Posterior cingulate gyrus (tissue), 11 donors: Measurements from ENCODE around the gene ZNF483.
"Not testable (repeated sequence)": the region's sequence is repeated elsewhere in the genome, so short reads cannot be mapped to it uniquely, and the experiment has no call there.

Source experiments
- DNase-seq, 10 donors: peaks; one replicate each; pipeline versions ENCODE4 v3.0.0 to v3.0.0-alpha.2; 2020 to 2021; ENCODE audit warnings: mixed read lengths in 3 of 10
- intact Hi-C: fragments of 100-400 bp; cut with DNase I; formaldehyde crosslinking; loops from one replicate; pipeline ENCODE4 v1.15.1; 2023

ZNF483 gene

DNA sequence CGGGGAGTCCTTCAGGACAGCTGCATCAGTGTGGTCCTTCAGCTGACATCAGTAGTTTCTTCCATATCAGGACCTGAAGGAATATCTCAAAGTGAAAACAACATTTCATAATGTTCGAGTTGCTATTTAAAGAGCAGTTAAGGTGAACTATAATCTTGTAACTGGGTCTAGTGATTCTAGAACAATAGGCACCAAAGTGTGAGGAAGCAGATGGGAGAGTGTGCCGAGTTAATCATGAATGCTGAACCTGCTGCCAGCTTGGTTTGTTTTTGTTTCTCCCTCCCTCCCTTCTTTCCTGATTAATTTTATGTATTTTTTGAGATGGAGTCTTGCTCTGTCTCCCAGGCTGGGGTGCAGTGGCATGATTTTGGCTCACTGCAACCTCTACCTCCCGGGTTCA, 78.1 kb downstream of the ZNF483 start:
- no peak for DNase-seq
- intact Hi-C loops = no loop called here

DNA sequence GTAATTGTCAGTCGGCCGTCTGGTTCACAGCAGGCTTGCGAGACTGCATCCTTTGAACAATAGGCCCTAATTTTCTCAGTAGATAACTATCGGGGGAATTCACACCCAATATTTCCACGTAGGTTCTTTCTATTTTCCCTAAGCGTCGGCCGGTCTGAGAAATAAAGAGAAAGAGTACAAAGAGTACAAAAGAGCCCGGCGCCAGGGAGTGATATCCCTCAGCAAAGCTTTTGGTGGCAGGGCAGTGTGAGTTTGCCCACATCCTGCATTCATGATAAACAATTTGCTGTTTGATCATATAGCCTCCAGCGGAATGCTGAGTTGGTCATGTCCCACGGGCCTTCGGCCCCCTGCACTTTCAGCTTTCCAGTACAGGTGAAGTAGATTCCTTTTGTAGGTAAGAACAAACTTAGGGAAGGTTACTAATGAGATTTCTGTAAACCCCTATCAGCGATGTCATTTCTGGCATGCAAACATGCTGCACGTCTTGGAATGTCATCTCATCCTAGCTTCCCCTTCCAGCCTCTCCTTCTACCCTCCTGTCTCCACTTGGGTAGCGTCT, 79.2 kb downstream of the ZNF483 start:
- DNase-seq = no peak
- intact Hi-C loops = no loop called here

DNA sequence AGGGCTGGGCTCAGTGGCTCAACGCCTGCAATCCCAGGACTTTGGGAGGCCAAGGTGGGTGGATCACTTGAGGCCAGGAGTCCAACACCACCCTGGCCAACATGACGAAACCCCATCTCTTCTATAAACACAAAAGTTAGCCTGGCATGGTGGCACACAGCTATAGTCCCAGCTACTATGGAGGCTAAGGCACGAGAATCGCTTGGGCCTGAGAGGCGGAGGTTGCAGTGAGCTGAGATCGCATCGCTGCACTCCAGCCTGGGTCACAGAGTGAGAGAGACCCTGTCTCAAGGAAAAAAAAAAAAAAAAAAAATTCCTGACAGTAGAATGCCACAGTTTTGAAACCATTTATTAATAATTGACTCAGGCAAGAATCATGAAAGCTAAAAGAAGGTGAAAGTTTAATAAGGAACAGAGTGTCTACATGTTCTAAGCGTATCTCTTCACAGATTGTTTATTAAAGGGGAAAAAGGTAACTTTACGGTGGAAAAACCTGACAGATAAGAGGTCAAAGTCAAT, 80.1 kb downstream of the ZNF483 start:
- intact Hi-C loops = no loop called here
- no peak for DNase-seq

DNA sequence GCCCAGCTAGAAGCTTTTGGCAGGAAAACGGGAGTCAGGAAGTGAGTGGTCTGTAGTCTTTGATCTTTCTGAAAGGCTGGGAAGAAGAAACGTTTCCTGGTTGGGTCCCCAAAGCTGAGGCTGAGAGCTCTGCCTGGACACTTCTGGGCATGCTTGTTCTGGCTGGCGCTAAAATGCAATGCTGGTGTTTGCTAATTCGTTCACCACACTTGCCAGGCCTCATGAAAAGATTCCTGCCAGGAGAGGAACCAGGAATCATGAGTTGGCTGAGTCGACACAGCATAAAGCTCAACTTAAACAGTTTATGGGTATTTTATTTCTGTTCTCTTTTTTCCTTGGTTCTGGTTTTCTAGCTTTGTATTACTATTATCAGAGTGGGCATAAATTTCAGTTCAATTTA, 85.2 kb downstream of the ZNF483 start:
- intact Hi-C loops = no loop called here
- no peak for DNase-seq

DNA sequence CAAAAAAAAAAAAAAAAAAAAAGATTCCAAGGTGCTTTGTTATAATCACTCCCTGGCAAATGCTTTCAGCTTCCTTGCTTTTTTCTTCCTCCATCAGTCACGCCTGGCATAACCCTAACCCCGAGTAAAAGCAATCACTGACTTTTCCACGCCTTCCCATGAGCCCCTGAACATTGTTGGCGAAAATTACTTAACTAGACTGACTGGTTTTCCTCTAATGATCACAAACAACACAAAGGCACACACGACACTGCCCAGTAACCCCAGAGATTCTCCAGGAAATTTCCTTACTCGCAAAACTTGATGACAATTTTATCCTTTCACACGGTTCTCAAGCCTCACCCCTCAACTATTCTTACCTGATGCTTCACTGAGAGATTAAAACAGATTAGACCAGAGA, 85.9 kb downstream of the ZNF483 start:
- intact Hi-C loops = no loop called here
- DNase-seq = no peak

DNA sequence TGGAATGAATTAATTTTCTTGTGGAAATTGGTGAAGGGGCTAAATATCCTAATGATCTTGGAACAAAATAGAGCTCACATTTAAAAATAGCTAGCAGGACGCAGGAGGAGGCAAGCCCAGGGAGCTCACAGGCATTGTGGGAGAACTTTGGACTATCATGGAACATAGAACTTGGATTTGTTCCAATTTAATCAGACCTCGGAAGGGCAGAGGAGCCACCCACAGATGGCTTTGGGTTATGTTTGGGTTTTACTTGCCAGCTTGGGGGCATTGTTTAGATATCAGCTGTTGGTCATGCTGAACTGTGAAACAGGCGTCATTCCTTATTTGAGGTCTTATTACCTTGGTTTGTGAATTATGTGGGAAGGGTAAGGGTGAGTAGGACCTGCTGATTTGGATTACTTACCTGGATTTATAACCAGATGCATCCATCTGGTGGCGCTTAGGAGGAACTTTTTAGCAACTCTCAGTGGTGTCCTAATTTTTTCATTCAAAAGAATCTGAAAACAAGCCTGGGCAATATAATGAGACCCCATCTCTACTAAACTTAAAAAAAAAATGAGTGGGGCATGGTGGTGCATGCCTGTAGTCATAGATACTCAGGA, 88.6 kb downstream of the ZNF483 start:
- DNase-seq = no peak
- intact Hi-C loops = no loop called here

DNA sequence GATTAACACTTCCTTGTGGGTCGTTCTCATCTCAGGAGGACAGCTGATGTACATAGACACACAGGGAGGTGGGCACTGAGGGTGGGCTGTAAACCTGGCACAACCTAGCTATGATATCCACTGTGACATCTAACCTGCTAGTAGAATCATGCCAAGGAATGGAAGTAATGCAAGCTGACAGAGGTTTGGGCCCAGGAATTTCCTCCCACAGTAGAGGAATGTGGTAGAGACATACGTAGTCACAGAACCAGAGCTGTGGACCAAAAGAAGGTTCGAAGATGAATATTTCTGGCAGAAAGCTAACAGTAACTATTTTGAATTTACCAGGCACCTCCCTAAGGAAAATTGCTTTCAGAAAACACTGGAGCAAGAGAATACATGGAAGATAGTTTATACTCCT, 90.9 kb downstream of the ZNF483 start:
- intact Hi-C loops = no loop called here
- no peak for DNase-seq

DNA sequence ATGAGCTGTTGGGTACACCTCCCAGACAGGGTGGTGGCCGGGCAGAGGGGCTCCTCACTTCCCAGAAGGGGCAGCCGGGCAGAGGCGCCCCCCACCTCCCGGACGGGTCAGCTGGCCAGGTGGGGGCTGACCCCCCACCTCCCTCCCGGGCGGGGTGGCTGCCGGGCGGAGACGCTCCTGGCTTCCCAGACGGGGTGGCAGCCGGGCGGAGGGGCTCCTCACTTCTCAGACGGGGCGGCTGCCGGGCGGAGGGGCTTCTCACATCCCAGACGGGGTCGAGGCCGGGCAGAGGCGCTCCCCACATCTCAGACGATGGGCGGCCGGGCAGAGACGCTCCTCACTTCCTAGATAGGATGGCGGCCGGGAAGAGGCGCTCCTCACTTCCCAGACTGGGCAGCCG, 92.4 kb downstream of the ZNF483 start:
- intact Hi-C loops = not testable (repeated sequence)

DNA sequence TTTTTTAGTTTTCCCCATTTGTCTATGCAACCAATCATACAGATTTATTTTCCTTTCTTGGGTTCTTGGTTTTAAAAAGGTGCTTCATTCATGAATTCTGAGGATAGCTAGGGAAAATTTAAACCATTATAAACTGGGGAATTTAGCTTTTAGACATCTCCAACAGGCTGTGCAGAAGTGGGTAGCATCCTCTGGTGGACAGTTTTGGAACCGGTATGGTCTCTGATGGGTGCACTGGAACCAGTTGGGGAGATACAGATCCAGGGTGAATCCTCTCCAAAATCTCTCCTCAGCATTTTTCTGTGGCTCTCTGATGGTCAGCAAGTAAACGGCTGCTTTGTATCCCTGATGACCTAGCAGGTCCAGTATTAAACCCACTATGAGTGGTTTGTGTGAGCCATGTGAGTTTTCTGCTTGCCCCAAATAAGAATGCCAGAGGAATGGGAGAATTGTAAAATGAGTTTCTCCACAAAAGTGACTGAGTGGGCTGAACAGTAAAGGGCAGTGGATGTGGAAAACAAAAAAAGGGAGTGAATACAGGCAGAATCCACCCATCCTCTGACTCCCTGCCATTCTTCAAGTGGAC, 97.0 kb downstream of the ZNF483 start:
- intact Hi-C loops = no loop called here
- peak in 5 of 10 donors; percentile 18 to 89 (median 41) for DNase-seq

More for the DNA sequence above, 92.4 kb downstream of the ZNF483 start:
- DNase-seq = peak in 1 of 10 donors; percentile 82

DNA sequence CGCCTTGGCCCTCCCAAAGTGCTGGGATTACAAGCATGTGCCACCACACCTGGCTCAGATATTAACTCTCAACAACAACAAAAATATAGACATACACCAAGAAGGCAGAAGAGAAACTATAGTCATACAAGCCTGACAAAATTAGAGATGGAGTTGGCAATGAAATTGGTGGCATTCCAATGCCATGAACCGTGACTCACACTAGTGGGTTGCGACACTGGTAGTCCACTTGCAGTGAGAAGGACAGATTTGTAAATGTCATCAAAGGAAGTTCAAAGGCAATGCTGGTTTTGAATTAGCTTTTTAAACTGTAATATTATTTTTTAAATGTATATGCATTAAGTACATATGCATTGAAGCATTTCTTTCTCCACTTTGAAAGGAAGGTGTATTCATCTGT, 97.6 kb downstream of the ZNF483 start:
- DNase-seq = no peak
- intact Hi-C loops = no loop called here
